ENCODE data around the gene LRP1B.

- TF ChIP-seq CTCF (IDR thresholded peaks at IDR 0.05; ENCODE audit: low read depth, low read length, missing input control): no peak
- no peak for TF ChIP-seq MAX (IDR thresholded peaks at IDR 0.05)
- no peak for TF ChIP-seq RAD21 (IDR thresholded peaks at IDR 0.05)
- TF ChIP-seq EGR1 (IDR thresholded peaks at IDR 0.05; ENCODE audit: low read depth in 2 of 2): no peak
- no peak for TF ChIP-seq REST (IDR thresholded peaks at IDR 0.05)
- no peak for TF ChIP-seq JUND (IDR thresholded peaks at IDR 0.05)
- no peak for TF ChIP-seq HNF4A (conservative IDR thresholded peaks at IDR 0.05)
- TF ChIP-seq GABPA (IDR thresholded peaks at IDR 0.05 in 1 of 2, conservative IDR thresholded peaks at IDR 0.05 in 1 of 2): no peak
- no peak for TF ChIP-seq TAF1 (conservative IDR thresholded peaks at IDR 0.05)
- no peak for TF ChIP-seq RXRA (IDR thresholded peaks at IDR 0.05)
- TF ChIP-seq FOXA1 (IDR thresholded peaks at IDR 0.05): no peak
- TF ChIP-seq SP1 (IDR thresholded peaks at IDR 0.05): no peak
- TF ChIP-seq ATF3 (IDR thresholded peaks at IDR 0.05): no peak
- TF ChIP-seq ZBTB33 (IDR thresholded peaks at IDR 0.05): no peak
These were observed 1873.0 kb downstream of the LRP1B start for GRCh38 chr2:140257692-140258300.
